AG04450 (cell line): ENCODE results near the gene EVA1A. TPM values are rescaled to one million over a fixed set of nuclear protein-coding genes. Genes with fewer than 3 reads are reported as not detected.

Experiments used
- CTCF ChIA-PET: fragments of 300-600, 350-600 bp; formaldehyde crosslinking; extraction: SDS; loops from one replicate; lab custom pipeline; 2022; ENCODE audit warnings: antibody characterized with exemption, inconsistent platforms; lab: Charles Lee
- POLR2A ChIA-PET: fragments of 350-600 bp; formaldehyde crosslinking; extraction: SDS; loops from one replicate; lab custom pipeline; 2021; ENCODE audit warnings: antibody characterized with exemption, inconsistent platforms; lab: Yijun Ruan, JAX
- DNase-seq: peaks from one replicate; pipeline ENCODE4 v3.0.0-alpha.2; 2011; ENCODE audit warnings: low read depth, low spot score
- H3K27ac ChIP-seq: one replicate; pipeline ENCODE4 v1.5.1; 2012; ENCODE audit warnings: low read depth, low read length, control low read depth
- H3K27me3 ChIP-seq: one replicate; pipeline ENCODE4 v1.6.0; 2012; ENCODE audit warnings: low read length; ENCODE audit not compliant: control insufficient read depth, insufficient read depth
- H3K4me3 ChIP-seq: 2 replicates; pipeline ENCODE4 v1.5.1; 2011; ENCODE audit warnings: mild to moderate bottlenecking, low read depth, low read length, control low read depth
- H3K9me3 ChIP-seq: 2 replicates; pipeline ENCODE4 v1.5.1; 2012; ENCODE audit warnings: low read length; ENCODE audit not compliant: control insufficient read depth, insufficient read depth
- polyA plus RNA-seq: library from polyadenylated mRNA; depleted of rRNA; stranded (reverse); fragments of >200 nt; gene quantifications from 2 replicates; pipeline ENCODE4 v1.2.3, GENCODE V29; 2011
- TF ChIP-seq, protein P1 (sequence below): IDR thresholded peaks from 2 replicates; pipeline ENCODE4 v1.5.1; 2011; ENCODE audit warnings: low read depth, low read length, control low read depth, inconsistent platforms

The EVA1A gene
- polyA plus RNA-seq, 1 experiment, result 22.8 TPM

DNA sequence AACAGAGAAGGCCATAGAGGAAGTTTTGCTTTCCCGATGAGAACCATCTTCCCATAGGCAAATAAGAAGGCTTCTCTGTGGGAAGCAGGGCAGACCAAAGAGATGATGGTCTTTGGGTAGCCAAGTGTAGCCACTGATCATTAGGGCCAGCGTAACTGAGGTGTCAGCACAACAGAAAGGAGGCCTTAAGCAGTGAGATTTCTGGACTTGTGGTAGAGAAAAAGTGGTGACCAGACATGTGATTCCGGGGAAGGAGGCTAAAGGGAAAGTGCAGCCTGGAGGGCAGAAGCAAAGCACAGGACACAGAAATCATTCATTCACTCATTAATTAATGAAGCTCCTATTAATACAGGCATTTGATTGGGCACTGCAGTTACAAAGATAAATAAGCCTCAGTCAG is 15.4 kb downstream of the EVA1A start:
- ChIA-PET CTCF (interaction anchor here (1.0 to 2.4 kb wide), 2 partner anchors 16 to 63 kb away, joined by 4 to 12 read pairs; partner anchors contain the start of gene EVA1A), POLR2A (no interaction called here)
- H3K27me3 ChIP-seq, result no peaks in the 10 kb centered on the region
- TF ChIP-seq, protein P1, sequence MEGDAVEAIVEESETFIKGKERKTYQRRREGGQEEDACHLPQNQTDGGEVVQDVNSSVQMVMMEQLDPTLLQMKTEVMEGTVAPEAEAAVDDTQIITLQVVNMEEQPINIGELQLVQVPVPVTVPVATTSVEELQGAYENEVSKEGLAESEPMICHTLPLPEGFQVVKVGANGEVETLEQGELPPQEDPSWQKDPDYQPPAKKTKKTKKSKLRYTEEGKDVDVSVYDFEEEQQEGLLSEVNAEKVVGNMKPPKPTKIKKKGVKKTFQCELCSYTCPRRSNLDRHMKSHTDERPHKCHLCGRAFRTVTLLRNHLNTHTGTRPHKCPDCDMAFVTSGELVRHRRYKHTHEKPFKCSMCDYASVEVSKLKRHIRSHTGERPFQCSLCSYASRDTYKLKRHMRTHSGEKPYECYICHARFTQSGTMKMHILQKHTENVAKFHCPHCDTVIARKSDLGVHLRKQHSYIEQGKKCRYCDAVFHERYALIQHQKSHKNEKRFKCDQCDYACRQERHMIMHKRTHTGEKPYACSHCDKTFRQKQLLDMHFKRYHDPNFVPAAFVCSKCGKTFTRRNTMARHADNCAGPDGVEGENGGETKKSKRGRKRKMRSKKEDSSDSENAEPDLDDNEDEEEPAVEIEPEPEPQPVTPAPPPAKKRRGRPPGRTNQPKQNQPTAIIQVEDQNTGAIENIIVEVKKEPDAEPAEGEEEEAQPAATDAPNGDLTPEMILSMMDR, result no peak
- DNase-seq, result no peak
- H3K4me3 ChIP-seq, result no peak overlapping the region
- no peak overlapping the region for H3K27ac ChIP-seq
- H3K9me3 ChIP-seq, result no peaks in the 10 kb centered on the region

DNA sequence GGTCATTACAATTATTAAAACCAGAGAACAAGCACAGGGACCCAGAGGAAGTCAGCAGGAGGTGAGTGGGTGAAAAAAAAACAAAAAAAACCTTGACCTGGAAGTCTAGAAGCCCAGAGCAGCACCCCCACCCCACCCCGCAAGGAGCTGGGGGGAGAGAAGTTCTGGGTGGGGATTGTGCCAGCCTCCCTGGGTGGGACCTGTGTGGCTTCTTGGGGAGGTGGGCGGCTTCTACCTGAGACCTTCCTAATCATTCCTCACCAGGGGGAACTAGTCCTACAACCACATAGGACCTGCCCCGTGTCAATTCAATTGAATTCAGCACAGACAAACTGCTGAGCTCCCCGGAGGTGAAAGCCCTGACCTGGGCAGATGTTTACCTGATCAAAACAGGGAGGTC is 17.3 kb downstream of the EVA1A start:
- no peak overlapping the region for H3K27ac ChIP-seq
- POLR2A ChIA-PET, result no interaction called here
- TF ChIP-seq, protein P1, result no peak
- H3K27me3 ChIP-seq, result no peaks in the 10 kb centered on the region
- no peaks in the 10 kb centered on the region for H3K9me3 ChIP-seq
- no peak for DNase-seq
- CTCF ChIA-PET, result no interaction called here
- H3K4me3 ChIP-seq, result no peak overlapping the region

- Histone ChIP-seq H3K27me3 (no peaks in the 10 kb centered on the region), H3K9me3 (no peaks in the 10 kb centered on the region), H3K4me3 (no peak overlapping the region), H3K27ac (no peak overlapping the region)
- ChIA-PET POLR2A (no interaction called here), CTCF (interaction anchor here (0.6 kb wide), 1 partner anchor 79 kb away, joined by 3 read pairs; no protein-coding TSS in a partner anchor)
- TF ChIP-seq, protein P1, result no peak
- DNase-seq, result no peak
These were observed 19.3 kb downstream of the EVA1A start for GRCh38 chr2:75541430-75541829.

GRCh38 chr2:75540994-75541393 is 19.7 kb downstream of the EVA1A start:
- H3K27me3 ChIP-seq, result no peaks in the 10 kb centered on the region
- no peak for DNase-seq
- H3K27ac ChIP-seq, result peak overlapping the region; percentile 69
- ChIA-PET CTCF (interaction anchor here (0.6 to 1.9 kb wide), 2 partner anchors 10 to 80 kb away, joined by 3 read pairs; no protein-coding TSS in a partner anchor), POLR2A (no interaction called here)
- no peak overlapping the region for H3K4me3 ChIP-seq
- no peaks in the 10 kb centered on the region for H3K9me3 ChIP-seq
- TF ChIP-seq, protein P1, result no peak

GRCh38 chr2:75539955-75540716 is 20.6 kb downstream of the EVA1A start:
- no peaks in the 10 kb centered on the region for H3K27me3 ChIP-seq
- no peak overlapping the region for H3K4me3 ChIP-seq
- H3K9me3 ChIP-seq, result no peaks in the 10 kb centered on the region
- peak overlapping the region; percentile 69 for H3K27ac ChIP-seq
- CTCF ChIA-PET, result interaction anchor here (1.2 to 1.9 kb wide), 2 partner anchors 9 to 66 kb away, joined by 3 read pairs; no protein-coding TSS in a partner anchor
- peak; percentile 43 for DNase-seq
- TF ChIP-seq, protein P1, result no peak
- POLR2A ChIA-PET, result no interaction called here
